GM19351 (cell line): ENCODE measurements around the gene EIF4ENIF1.
"Not testable (repeated sequence)": the region's sequence is repeated elsewhere in the genome, so short reads cannot be mapped to it uniquely, and the experiment has no call there.

Experiments used
- ATAC-seq: cut with Tn5 transposase; IDR thresholded peaks from one replicate; pipeline ENCODE4 v1.9.1; 2021; ENCODE audit warnings: mild to moderate bottlenecking, moderate library complexity; ENCODE audit not compliant: unreplicated experiment

Gene EIF4ENIF1

GRCh38 chr22:31443516-31443915, 46.1 kb downstream of the EIF4ENIF1 start:
- no peak for ATAC-seq

- ATAC-seq = no peak
These were observed 46.7 kb downstream of the EIF4ENIF1 start for GRCh38 chr22:31442768-31443489.

GRCh38 chr22:31441652-31442051, 48.0 kb downstream of the EIF4ENIF1 start:
- ATAC-seq = no peak

- no peak for ATAC-seq
These were observed 49.0 kb downstream of the EIF4ENIF1 start for GRCh38 chr22:31440681-31441080.

GRCh38 chr22:31439808-31440207, 49.8 kb downstream of the EIF4ENIF1 start:
- ATAC-seq = no peak

GRCh38 chr22:31436132-31436531, 53.5 kb downstream of the EIF4ENIF1 start:
- ATAC-seq = no peak

- ATAC-seq = no peak
These were observed 57.7 kb downstream of the EIF4ENIF1 start for GRCh38 chr22:31431950-31432349.

- ATAC-seq = no peak
These were observed 64.2 kb downstream of the EIF4ENIF1 start for GRCh38 chr22:31425331-31426050.

- not testable (repeated sequence) for ATAC-seq
These were observed 87.3 kb downstream of the EIF4ENIF1 start for GRCh38 chr22:31402350-31402749.

- no peak for ATAC-seq
These were observed 89.6 kb downstream of the EIF4ENIF1 start for GRCh38 chr22:31400023-31400397.

GRCh38 chr22:31399211-31400022, 90.2 kb downstream of the EIF4ENIF1 start, which contains the start of gene DRG1:
Gene DRG1, plus strand, starts transcription at chr22:31399604. Its CDS starts 80 bp downstream, at chr22:31399684.
- ATAC-seq = peak; percentile 97

GRCh38 chr22:31398231-31398630, 91.4 kb downstream of the EIF4ENIF1 start:
- no peak for ATAC-seq

- ATAC-seq = no peak
These were observed 95.3 kb downstream of the EIF4ENIF1 start for GRCh38 chr22:31394326-31394725.

GRCh38 chr22:31393893-31394292, 95.7 kb downstream of the EIF4ENIF1 start:
- ATAC-seq = no peak
